HFF-Myc (cell line): ENCODE data around the gene FAM53B.

Experiments used
- DNase-seq: peaks from one replicate; pipeline ENCODE4 v3.0.0-alpha.2; 2011; ENCODE audit warnings: low read depth; ENCODE audit errors: extremely low read depth
- H3K4me3 ChIP-seq: replicated peaks from 2 replicates; pipeline ENCODE4 v1.5.1; 2011; ENCODE audit warnings: low read depth, mild to moderate bottlenecking, control low read depth, low read length
- TF ChIP-seq, protein P1 (sequence below): IDR thresholded peaks from 2 replicates; pipeline ENCODE4 v1.5.1; 2012; ENCODE audit warnings: mild to moderate bottlenecking, low read depth, low read length, control low read depth; ENCODE audit errors: missing control alignments

Gene FAM53B

GRCh38 chr10:124668517-124669051, 75.6 kb downstream of the FAM53B start:
- DNase-seq: no peak
- H3K4me3 ChIP-seq: no peak overlapping the region
- TF ChIP-seq, protein P1, sequence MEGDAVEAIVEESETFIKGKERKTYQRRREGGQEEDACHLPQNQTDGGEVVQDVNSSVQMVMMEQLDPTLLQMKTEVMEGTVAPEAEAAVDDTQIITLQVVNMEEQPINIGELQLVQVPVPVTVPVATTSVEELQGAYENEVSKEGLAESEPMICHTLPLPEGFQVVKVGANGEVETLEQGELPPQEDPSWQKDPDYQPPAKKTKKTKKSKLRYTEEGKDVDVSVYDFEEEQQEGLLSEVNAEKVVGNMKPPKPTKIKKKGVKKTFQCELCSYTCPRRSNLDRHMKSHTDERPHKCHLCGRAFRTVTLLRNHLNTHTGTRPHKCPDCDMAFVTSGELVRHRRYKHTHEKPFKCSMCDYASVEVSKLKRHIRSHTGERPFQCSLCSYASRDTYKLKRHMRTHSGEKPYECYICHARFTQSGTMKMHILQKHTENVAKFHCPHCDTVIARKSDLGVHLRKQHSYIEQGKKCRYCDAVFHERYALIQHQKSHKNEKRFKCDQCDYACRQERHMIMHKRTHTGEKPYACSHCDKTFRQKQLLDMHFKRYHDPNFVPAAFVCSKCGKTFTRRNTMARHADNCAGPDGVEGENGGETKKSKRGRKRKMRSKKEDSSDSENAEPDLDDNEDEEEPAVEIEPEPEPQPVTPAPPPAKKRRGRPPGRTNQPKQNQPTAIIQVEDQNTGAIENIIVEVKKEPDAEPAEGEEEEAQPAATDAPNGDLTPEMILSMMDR: no peak

- H3K4me3 ChIP-seq: no peak overlapping the region
- DNase-seq: no peak
- TF ChIP-seq, protein P1: no peak
Observed at GRCh38 chr10:124667425-124668345, 76.5 kb downstream of the FAM53B start.

DNA sequence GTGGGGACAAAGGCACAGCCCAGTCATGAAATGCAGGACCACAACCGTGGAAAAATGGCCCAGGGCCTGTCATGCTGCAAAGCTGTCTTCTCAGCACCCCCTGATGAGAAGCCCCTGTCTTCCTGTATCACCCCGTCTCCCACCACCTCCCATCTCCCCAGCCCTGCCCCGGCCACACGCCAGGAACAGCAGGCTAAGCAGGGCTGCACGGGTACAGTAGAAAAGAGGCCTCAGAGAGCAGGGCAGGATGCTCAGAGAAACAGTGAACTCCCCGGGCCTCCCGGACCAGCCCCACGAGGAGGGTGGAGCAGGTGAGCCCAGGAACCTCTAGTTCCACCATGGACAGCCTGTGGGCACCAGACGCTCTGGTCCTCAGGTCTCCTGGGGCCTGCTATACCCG, 77.7 kb downstream of the FAM53B start:
- TF ChIP-seq, protein P1: no peak

DNA sequence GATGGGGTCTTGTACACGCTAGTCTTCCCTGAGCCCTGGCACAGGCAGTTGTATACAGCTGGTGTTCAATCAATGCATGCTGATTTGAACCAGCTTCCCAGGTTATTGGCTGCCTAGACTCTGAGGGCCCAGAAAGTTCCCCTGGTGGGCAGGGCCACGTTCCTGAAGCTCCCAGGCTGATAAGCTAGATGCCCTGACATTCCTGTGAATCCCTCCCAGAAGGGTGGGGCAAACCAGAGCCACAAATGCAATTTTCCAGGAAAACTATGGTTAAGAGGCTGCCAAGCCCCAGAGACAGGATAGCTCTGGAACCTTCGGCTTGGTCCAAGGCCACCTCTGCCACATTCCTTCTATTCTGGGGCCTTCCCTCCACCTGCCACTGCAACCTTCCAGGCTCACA, 78.2 kb downstream of the FAM53B start:
- no peak overlapping the region for H3K4me3 ChIP-seq
- DNase-seq: no peak
- TF ChIP-seq, protein P1: no peak

More for the DNA sequence above, 77.7 kb downstream of the FAM53B start:
- no peak overlapping the region for H3K4me3 ChIP-seq
- no peak for DNase-seq

GRCh38 chr10:124665558-124665957, 78.6 kb downstream of the FAM53B start:
- DNase-seq: no peak

GRCh38 chr10:124665091-124665490, 79.1 kb downstream of the FAM53B start:
- TF ChIP-seq, protein P1: no peak
- DNase-seq: no peak
- no peak overlapping the region for H3K4me3 ChIP-seq

More at GRCh38 chr10:124665558-124665957, 78.6 kb downstream of the FAM53B start:
- no peak overlapping the region for H3K4me3 ChIP-seq
- TF ChIP-seq, protein P1: no peak
